GM23338 (cell line): ENCODE results near the gene C1QTNF8.

Experiments
- CREB1 ChIP-seq: fragments of 250-450 bp; sonication (Bioruptor Pico); IDR thresholded peaks from 2 replicates; pipeline ENCODE4 v1.5.0; 2020; ENCODE audit warnings: low read depth, mild to moderate bottlenecking, moderate library complexity
- CTCF ChIP-seq, 2 experiments: fragments of 200-600 bp in 1 of 2; sonication (generic) in 1 of 2; conservative IDR thresholded peaks; 2 replicates each; pipeline versions ENCODE4 v1.5.1 to v1.6.1; 2016 to 2017; ENCODE audit warnings: antibody characterized with exemption in 2 of 2, low read depth in 2 of 2, mild to moderate bottlenecking in 2 of 2, moderate library complexity in 1 of 2
- ETS1 ChIP-seq: IDR thresholded peaks from 2 replicates; pipeline ENCODE4 v1.6.1; 2016; ENCODE audit warnings: antibody characterized with exemption
- EZH2 ChIP-seq: fragments of 200-600 bp; sonication (generic); IDR thresholded peaks from one replicate; pipeline ENCODE4 v1.8.0; 2017; ENCODE audit warnings: antibody characterized with exemption, mild to moderate bottlenecking, low read depth; ENCODE audit not compliant: unreplicated experiment
- EZH2phosphoT487 ChIP-seq: fragments of 200-600 bp; sonication (generic); IDR thresholded peaks from one replicate; pipeline ENCODE4 v1.8.1; 2018; ENCODE audit warnings: antibody characterized with exemption; ENCODE audit not compliant: unreplicated experiment
- JUNB ChIP-seq: IDR thresholded peaks from one replicate; pipeline ENCODE4 v1.6.1; 2016; ENCODE audit warnings: antibody characterized with exemption; ENCODE audit not compliant: unreplicated experiment
- NANOG ChIP-seq: IDR thresholded peaks from 2 replicates; pipeline ENCODE4 v1.6.1; 2016; ENCODE audit warnings: antibody characterized with exemption, borderline replicate concordance
- POLR2AphosphoS5 ChIP-seq: IDR thresholded peaks from 2 replicates; pipeline ENCODE4 v1.6.1; 2016; ENCODE audit warnings: antibody characterized with exemption, low read depth
- REST ChIP-seq: IDR thresholded peaks from one replicate; pipeline ENCODE4 v1.6.1; 2018; ENCODE audit warnings: antibody characterized with exemption; ENCODE audit not compliant: unreplicated experiment
- ZNF331 ChIP-seq: fragments of 250-450 bp; sonication (Bioruptor Pico); IDR thresholded peaks from 2 replicates; pipeline ENCODE4 v1.5.0; 2020; ENCODE audit warnings: low read depth, mild to moderate bottlenecking, moderate library complexity

- TF ChIP-seq CTCF (conservative IDR thresholded peaks at IDR 0.05; ENCODE audit: low read depth in 2 of 2) (no peak), EZH2phosphoT487 (no peak), REST (no peak), EZH2 (no peak), JUNB (no peak), POLR2AphosphoS5 (no peak), ZNF331 (CRISPR knock-in tag) (no peak), CREB1 (CRISPR knock-in tag) (no peak), ETS1 (no peak), NANOG (no peak)
These were observed 55.7 kb downstream of the C1QTNF8 start for GRCh38 chr16:1040346-1040745.
